GM19023 (cell line): ENCODE data around the gene TMEM132E.

Experiments used
- ATAC-seq: cut with Tn5 transposase; IDR thresholded peaks from one replicate; pipeline ENCODE4 v1.9.1; 2021; ENCODE audit warnings: mild to moderate bottlenecking, moderate library complexity; ENCODE audit not compliant: unreplicated experiment

The TMEM132E gene

DNA sequence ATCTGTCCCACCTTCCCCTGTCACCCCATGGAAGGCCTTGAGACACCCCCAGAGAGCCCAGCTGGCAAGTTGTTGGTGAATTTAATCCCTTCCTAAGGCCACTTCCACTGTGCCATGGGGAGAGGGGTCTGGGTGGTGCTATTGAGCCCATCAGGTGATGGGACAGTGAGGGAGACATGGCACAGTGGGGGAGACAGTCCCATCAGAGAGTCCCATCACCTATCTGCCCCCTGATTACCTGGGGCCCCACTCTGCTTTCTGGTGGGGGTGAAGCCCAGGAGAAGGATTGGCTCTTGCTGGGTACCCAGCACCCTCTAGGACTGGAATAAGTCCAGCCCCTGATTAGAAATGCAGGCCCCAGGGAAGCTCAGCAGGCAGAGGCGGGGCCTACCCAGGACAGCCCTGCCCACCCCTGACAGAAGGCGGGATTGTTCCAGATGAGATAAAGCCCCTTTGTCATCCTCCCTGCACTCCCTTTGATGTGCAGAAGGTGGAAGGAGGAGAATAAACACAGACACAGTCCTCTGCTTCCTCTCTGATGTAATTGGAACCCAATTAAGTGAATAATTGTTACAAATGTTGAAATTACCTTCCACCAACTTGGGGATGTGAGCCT lies 18.9 kb downstream of the TMEM132E start:
- no peak for ATAC-seq

DNA sequence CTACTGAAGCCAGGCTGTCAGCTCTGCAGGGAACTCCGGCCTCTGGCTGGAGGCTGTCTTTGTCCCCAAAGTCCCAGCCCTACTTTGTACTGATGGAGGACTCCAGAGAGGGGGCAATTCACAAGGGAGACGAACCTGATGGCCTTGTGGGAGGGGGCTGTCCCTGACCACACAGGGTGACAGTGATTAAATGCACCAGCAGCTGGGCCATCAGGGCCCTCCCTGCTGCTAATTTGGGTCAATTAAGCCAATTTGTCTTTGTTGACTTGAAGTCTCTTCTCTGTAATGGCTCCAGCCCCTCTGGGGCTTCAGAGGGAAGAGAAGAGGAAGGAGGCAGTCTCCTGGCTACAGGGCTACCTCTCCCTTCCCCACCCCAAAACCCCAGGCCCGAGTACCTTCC lies 22.0 kb downstream of the TMEM132E start:
- ATAC-seq = no peak

DNA sequence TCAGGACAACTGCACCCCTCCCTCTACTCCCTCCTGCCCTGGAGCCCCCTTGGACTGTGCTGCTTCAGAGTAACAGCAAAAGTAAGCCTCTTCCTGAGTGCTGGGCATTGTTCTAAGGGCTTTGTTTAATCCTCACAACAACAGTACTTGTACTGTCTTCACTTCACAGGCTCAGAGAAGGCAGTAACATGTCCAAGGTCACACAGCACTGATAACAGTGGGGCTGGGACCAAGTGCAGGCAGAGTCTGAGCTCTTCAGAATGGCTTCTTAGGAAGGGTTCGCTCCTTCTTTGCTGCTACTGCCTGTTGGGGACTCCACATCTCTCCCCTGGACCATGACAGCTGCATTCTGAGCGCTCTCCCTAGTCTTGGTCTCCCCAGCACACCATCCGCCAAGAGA lies 24.6 kb downstream of the TMEM132E start:
- ATAC-seq = no peak

GRCh38 chr17:34606763-34607162 lies 27.4 kb downstream of the TMEM132E start:
- ATAC-seq = no peak

DNA sequence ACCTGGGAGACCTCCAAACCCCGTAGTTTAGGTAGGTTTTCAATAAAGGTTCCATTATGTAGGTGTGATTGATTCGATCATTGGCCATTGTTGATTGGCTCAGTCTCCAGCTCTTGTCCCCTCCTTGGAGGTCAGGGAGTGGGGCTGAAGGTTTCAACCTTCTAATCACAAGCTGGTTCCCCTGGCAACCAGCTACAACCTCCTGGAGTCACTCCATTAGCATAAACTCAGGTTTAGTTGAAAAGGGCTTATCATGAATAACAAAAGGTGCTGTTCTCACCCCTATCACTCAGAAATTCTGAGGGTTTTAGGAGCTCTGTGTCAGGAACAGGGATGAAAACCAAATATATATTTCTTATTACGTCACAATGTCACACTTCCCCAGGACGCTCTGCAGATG lies 28.5 kb downstream of the TMEM132E start:
- no peak for ATAC-seq

DNA sequence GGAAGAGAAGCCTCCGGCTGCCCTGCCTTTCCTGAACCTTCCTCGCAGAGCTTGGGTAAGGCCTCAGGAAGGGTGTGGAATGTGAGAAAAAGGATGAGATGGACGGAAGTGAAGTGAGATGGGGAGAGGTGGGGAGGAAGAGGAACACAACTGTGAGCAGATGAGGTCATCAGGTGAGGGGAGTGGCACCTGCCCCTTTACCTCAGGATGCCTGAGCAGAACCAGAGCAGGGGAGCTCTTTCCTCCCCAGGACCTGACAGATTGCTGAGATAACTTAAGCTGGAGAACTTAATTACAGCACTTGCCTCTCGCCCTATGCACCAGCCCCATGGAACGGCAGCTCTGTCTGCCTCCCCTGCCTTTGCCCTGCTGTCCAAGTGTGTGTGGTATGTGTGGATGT lies 29.8 kb downstream of the TMEM132E start:
- no peak for ATAC-seq

GRCh38 chr17:34610039-34610438 lies 30.7 kb downstream of the TMEM132E start:
- ATAC-seq = no peak

- ATAC-seq = no peak
Observed at GRCh38 chr17:34610506-34610905, 31.1 kb downstream of the TMEM132E start.

- no peak for ATAC-seq
Observed at GRCh38 chr17:34613064-34614019, 34.0 kb downstream of the TMEM132E start.

DNA sequence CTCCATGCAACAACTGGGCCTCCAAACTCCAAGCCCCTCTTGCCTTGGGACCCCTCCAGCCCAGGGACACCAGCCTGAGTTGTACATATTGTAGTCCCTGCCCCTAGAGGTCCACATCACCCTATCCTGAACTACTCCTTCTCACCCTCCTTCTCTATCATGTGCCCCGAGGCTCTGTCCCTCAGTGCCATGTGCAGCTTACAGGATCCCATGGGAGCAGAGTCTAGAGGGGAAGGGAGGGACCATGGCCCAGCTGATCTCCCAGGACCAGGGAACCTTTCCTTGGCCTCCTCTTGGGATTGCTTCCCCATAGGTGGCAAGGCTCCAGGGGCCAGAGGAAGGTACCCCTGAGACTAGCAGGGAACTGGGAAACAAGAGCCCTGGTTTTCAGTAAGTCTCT lies 35.3 kb downstream of the TMEM132E start:
- ATAC-seq = no peak

DNA sequence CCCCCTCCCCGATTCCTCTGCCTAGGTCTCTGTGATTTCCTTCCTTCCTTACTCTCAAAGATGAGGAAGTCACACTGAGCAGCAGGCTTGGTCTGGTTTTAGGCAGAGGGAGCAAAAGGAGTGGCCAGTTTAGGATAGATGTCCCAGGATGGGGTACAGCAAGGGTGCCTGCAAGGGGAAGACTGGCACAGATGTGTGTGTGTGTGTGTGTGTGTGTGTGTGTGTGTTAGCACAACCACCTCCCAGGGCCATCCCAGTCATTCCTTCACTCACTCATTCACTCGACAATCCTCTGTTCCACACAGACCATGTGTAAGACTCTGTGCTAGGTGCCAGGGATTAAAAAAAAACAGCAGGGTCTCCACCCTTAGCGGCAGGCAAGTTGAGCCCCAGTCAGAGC lies 35.9 kb downstream of the TMEM132E start:
- no peak for ATAC-seq

DNA sequence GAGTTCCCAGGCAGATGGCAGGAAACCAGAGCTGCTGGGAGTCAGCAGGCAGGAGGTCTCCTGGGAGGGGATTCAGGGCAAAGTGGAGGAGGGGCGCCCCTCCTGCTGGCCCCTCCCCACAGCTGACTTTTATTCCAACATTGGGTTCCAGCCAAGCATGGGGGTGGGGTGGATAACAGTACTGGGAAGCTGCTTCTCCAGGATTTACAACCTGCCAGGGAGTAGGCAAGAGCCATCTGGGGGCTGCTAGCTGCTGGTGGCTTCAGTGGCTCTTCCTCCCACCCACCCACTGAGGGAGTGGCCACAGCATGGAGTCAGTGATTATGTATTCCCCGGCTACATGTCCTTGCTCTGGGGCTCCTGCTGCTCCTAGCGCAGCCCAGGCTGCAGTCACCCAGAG lies 36.8 kb downstream of the TMEM132E start:
- no peak for ATAC-seq

DNA sequence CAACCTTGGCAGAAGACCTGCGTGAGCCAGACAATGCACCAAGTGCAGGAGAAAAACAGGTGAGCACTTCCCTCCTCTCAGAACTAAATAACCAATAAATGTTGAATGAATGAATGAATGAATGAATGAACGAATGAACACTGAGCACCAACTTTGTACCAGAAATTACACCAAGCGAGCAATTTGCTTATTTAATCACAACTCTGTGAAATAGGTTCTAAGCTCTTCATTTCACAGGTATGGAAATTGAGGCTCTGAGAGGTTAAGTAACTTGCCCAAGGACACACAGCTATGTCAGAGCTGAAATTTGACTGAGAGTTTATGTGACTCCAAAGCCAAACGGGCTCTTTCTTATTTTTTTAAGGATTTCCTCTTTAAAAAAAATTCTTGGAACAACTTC lies 38.0 kb downstream of the TMEM132E start:
- ATAC-seq = no peak

DNA sequence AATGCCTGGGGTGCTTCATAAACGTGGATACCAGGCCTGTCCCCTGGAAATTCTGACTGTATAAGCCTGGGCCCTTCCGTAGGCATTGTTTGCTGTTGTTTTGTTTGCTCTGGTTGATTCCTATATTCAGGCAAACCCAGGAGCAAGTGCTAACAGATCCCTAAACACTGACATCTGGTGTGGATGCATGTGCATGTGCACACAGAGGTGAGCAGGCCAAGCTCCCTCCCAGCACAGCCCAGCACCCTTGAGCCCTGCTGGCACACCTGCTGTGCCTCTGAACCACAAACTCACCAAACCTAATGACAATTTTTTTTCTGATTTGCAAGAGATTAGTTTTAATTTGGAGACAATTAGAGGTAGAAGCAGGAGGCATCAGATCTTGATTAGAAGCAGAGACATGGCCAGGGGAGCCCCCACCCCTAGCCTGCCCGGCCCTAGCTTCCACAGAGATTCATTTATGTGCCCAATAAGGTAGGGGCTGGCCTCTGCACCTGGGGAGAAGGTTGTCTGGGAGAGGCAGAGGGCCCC lies 40.4 kb downstream of the TMEM132E start:
- no peak for ATAC-seq

GRCh38 chr17:34620458-34620857 lies 41.1 kb downstream of the TMEM132E start:
- ATAC-seq = no peak

DNA sequence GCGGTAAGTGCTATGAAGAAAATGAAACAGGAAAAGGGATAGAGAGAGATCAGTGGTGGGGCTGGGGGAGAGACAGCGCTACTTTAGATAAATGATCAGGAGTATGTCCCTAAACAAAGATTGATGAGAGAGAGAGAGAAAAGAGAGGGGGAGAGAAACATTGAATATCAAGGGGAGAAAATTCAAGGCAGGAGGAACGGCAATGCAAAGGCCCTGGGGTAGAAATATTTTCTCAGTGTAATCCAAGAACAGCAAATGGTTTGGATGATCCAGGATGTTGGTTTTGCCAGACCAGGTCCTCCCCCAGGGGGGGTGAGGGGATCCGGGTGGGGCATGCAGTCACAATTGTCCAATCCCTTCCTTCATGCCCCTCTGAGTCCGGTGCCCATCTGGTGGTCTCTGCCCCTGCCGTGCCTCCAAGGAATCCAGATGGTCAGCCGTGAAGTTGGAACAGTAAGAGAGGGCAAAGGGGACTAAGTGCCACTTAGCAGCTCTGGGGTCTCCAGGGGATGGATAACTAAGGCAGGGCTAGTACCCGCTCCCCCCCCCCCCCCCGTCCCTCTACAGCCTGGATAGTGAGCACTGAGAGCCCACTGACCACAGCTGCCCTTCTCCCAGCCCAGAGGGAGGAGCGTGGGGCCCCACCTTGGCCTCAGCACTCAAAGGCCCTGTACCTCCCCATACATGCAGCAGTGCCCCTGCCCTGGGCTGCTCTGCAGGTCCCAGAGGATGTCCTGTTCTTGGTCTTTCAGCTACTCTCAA lies 43.7 kb downstream of the TMEM132E start:
- no peak for ATAC-seq

DNA sequence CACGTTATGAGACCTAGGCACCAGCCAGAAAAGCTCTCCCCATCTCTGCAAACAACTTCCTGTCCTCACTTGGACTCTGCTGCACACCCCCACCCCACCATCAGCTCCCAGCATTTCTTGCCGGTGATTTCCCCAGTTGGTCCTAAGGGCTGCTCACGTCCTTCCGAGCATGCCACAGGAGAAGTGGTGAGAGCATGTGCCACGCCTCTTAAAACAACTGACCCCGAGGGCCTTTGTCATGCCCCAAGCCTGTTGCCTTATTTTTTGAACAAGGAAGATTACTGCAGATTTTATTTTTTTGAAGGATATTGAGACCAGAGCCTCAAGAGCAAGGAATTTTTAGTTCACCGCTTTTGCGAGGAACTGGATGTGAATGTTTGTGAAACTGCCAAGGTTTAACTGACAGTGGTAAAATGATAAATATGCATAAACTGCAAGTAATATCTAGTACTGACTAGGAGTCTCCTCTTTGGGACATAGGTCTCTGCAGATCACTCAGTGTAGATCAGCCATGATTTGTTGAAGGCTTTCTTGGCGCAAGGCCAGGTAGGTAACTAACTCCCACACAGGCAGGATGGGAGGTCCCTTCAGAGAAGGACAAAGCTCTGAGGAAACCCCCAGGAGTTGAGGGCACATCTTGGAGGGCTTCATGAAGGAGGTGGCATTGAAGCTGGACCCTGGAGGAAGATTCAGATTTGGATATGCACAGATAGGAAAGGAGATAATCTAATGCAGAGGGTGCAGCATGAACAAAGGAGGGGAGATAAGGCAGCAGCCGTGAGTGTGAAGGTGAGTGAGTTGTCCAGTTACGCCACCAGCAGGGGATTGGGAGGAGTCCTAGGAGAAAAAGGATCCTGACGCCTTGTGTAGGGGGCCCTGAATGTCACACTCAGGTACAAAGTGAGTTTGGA lies 44.7 kb downstream of the TMEM132E start:
- no peak for ATAC-seq

DNA sequence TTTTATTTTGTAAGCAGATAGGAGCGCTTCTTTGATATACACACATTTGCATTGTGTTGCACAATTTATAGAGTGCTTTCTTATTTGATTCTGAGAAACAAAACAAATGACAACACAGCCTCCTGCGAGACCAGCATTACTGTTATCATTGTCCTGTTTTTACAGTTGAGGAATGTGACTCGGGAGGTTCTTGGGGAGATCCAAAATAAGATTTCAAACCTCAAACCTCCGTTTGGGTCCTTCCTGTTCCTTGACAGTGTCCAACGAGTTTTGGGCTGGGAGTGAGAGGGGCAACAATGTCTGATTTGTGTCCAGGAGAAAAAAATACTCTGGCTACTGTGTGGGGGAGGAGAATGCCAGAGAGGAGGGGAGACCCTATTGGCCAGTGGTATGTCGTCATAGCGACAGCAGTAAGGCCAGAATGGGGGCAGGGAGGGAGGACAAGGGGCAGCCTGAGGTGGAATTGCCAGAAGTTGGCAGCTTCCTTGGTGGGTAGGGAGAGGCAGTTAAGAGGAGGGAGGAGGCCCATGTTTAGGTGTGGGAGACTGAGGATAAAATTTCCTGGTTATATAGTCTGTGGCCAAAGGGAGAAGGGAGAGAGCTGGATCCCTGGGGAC lies 45.5 kb downstream of the TMEM132E start:
- no peak for ATAC-seq

DNA sequence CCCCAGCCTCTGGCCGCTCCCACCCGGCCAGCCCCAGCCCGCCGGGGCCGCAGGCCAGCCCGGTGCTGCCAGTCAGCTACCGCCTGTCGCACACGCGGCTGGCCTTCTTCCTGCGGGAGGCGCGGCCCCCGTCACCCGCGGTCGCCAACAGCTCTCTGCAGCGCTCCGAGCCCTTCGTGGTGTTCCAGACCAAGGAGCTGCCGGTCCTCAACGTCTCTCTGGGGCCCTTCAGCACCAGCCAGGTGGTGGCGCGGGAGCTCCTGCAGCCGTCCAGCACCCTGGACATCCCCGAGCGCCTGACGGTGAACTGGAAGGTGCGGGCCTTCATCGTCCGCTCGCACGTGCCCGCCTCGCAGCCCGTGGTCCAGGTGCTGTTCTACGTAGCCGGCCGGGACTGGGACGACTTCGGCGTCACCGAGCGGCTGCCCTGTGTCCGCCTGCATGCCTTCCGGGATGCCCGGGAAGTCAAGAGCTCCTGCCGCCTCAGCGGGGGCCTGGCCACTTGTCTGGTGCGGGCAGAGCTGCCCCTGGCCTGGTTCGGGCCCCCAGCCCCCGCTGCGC lies 46.8 kb downstream of the TMEM132E start:
- ATAC-seq = no peak

DNA sequence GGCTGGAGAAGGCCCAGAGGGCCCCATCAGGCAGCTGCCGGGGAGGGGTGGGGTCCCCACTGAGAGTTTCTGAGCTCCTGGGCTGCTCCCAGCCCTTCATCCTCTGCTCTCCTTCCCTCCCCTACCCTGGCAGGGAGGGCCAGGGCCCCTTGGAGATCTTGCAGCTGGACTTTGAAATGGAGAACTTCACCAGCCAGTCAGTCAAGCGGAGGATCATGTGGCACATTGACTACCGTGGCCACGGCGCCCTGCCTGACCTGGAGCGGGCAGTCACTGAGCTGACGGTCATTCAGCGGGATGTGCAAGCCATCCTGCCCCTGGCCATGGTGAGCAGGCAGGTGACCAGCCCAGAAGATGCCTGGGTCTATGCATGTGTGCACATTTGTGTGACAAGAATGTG lies 49.5 kb downstream of the TMEM132E start:
- no peak for ATAC-seq
